SKM-1 (cell line): Measurements from ENCODE around the gene SEZ6.
"Not testable (repeated sequence)": the region's sequence is repeated elsewhere in the genome, so short reads cannot be mapped to it uniquely, and the experiment has no call there.

Experiments used
- DNase-seq: peaks from one replicate; lab custom pipeline; 2025; ENCODE audit not compliant: unreplicated experiment; lab: John Stamatoyannopoulos, UW

SEZ6 gene

GRCh38 chr17:28941251-28941650, 64.6 kb downstream of the SEZ6 start:
- no peak for DNase-seq

- DNase-seq: no peak
Measured at GRCh38 chr17:28940675-28941074, 65.2 kb downstream of the SEZ6 start.

GRCh38 chr17:28940142-28940541, 65.7 kb downstream of the SEZ6 start:
- DNase-seq: no peak

- DNase-seq: no peak
Measured at GRCh38 chr17:28938552-28938951, 67.3 kb downstream of the SEZ6 start.

- DNase-seq: peak; percentile 57
Measured at GRCh38 chr17:28937044-28937729, 68.6 kb downstream of the SEZ6 start.

GRCh38 chr17:28935744-28936460, 69.9 kb downstream of the SEZ6 start:
- no peak for DNase-seq

GRCh38 chr17:28934508-28934907, 71.3 kb downstream of the SEZ6 start:
- not testable (repeated sequence) for DNase-seq

- no peak for DNase-seq
Measured at GRCh38 chr17:28929787-28930186, 76.0 kb downstream of the SEZ6 start.

- no peak for DNase-seq
Measured at GRCh38 chr17:28928061-28928460, 77.8 kb downstream of the SEZ6 start.

GRCh38 chr17:28926786-28927185, 79.0 kb downstream of the SEZ6 start:
- no peak for DNase-seq

GRCh38 chr17:28926366-28926765, 79.5 kb downstream of the SEZ6 start:
- no peak for DNase-seq

GRCh38 chr17:28925912-28926365, 79.9 kb downstream of the SEZ6 start:
- peak; percentile 75 for DNase-seq

- DNase-seq: no peak
Measured at GRCh38 chr17:28920201-28920600, 85.6 kb downstream of the SEZ6 start.

GRCh38 chr17:28918295-28918694, 87.5 kb downstream of the SEZ6 start:
- DNase-seq: no peak

- DNase-seq: no peak
Measured at GRCh38 chr17:28917465-28917864, 88.4 kb downstream of the SEZ6 start.

- DNase-seq: no peak
Measured at GRCh38 chr17:28917029-28917428, 88.8 kb downstream of the SEZ6 start.

- DNase-seq: no peak
Measured at GRCh38 chr17:28916302-28916934, 89.4 kb downstream of the SEZ6 start.

GRCh38 chr17:28912938-28913333, 92.9 kb downstream of the SEZ6 start:
- no peak for DNase-seq

GRCh38 chr17:28912281-28912937, 93.4 kb downstream of the SEZ6 start:
- DNase-seq: no peak

GRCh38 chr17:28911411-28912045, 94.3 kb downstream of the SEZ6 start:
- no peak for DNase-seq

- no peak for DNase-seq
Measured at GRCh38 chr17:28910534-28910933, 95.3 kb downstream of the SEZ6 start.
